NCI-H82 treated with DMSO at 0.1 percent for 48 hours (cell line): Measurements from ENCODE around the gene ULK2.

ENCODE experiments used
- DNase-seq: peaks from one replicate; lab custom pipeline; 2025; ENCODE audit not compliant: unreplicated experiment; lab: John Stamatoyannopoulos, UW

The ULK2 gene

DNA sequence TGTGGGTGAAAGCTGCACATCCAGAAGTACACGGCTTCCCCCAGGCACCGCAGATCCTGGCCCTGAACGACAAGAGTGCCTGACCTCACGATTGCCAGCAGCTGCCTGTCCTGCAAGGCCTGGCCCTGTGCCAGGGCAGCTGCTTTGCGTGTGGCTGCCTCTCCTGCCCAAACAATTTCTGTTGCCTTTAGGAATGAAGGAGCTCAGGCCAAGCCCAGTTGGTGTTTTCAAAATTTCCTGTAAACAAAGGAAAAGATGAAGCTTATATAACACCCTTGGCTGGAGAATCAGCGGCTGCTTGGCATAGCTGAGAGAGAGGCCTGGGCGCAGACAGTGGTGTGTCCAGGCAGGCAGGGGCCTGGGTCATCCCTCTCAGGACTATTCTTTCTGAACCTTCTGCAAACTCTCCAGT, 139.6 kb downstream of the ULK2 start:
- no peak for DNase-seq

DNA sequence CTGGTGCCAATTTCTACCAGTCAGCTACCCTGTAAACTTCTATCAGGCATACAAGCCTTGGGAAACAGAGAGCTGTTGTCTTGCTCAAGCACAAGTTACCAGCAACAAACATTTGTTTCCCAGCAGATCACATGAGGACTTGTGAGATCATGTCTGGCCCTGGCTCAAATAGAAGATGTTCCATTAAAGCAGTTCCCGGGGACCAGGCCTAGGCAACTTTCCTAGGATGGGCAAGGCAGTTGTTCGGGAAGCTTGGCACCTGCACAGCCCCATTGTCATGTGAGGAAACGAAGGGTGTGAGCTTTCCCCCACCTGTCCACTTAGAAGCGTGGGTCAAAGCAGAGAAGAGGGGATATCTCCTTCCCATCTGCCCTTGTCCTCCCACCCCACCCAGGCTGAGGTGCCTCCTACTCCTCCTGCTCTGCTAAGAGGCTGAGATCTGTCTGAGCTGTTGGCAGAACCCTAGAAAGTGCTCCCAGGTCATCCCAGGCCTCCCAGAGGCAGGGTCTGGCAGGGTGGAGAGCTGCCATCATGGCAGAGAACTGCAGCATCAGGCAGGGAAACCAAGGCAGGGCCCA, 140.1 kb downstream of the ULK2 start:
- DNase-seq, result no peak

DNA sequence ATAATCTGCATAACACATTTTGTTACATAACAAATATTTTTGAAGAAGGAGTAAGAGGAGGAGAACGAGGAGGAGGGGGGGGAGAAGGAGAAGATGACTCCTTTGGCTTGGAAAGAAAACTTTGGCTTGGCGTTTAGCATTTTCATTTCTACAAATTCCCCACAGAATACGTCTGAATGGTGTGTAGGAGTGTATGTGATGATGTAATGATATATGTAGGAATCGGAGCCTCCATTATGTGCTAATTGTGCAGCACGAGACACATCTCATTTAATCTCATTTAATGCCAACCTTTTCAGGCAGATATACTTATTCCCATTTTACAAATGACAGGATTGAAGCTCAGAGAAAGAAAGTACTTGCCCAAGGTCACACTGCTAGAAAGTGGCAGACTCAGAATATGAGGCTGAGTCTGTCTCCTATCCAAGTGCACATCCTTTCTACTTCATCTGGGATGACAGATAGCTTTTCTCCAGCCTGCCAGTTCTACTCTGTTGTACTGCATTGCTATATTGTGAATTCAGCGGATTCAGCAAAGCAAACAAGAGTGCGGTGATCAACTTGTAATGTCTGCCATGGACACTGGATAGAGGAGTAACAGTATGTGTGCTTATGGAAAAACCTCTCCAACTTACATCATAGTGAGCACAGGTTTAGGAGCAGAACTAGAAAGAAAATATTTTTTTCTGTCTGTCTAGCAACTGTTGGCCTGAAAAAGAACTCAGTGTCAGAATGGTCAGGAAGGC, 140.9 kb downstream of the ULK2 start:
- DNase-seq, result no peak

DNA sequence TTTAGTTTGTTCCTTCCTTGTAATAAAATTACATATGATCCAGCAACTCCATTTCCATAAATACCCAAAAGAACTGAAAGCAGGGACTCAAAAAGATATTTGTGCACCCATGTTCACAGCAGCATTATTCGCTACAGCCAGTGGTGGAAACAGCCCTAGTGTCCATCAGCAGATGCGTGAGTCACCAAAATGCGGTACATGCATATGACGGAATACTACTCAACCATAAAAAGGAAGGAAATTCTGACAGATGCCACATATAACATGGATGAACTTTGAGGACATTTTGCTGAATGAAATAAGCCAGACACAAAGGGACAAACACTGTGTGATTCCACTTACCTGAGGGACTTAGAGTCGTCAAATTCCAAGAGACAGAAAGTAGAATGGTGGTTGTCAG, 142.2 kb downstream of the ULK2 start:
- DNase-seq, result no peak

DNA sequence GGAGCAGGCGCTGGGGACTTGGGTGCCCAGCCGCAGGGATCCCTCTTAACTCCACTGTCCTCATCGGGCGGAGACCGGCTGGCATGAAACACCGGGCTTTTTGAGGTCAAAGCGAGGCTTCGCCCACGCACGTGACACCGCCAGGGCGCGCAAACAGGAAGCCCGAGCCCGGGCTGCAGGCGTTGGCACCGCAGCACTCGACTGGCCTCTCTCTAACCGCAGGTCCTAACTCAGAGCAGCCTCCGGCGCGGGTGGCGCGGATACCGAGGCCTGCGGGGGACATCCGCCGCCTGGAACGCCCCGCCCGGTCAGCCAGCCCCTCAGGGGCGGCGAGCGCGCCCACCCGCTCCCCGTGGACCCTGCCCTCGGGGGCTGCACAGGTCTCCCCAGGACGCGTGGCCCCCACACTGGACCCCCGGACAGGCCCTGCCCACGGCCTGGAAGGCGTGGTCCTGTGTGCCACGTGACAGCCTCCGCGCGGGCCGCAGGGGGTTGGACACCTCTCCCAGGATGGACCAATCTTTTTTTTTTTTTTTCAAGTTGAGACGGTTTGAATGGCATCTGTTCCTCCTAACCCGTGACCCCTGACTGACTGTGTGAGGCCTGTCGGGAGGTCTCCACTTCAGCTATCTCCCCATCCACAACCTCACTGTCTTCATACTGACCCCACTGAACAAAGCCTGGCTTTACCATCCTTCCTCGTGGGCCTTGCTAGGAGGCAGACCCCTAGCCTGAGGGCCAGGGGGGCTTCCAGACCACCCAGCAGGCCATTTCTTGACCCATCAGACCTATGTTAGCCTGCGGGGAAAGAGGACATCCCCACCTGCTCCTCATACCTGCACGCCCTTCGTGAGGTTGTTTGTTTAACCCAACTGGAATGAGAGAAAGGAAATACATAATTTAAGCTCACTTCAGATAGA, 143.0 kb downstream of the ULK2 start:
- no peak for DNase-seq

DNA sequence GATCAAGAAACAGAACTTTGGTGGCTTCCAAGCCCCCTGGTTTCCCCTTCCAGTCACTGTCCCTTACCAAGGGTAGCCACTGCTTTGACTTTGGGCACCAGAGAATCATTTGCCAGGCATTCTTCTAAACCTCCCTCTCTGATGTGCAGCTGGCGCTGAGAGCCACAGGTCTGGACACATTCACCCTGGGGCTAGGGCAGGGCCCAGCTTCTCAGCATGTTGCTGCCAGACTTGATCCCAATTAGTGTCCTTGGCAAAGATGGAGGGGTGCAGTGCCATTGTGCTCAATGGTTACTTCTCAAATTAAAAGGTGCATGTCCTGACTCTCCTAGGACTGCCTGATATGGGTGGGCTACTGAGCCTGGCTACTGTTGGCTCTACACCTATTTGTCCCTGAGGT, 143.8 kb downstream of the ULK2 start:
- DNase-seq, result no peak
